HCT116 (cell line): ENCODE data around the gene GHR. TPM values are rescaled to one million over a fixed set of nuclear protein-coding genes. Genes with fewer than 3 reads are reported as not detected.

ENCODE experiments used
- ATAC-seq: fragments of 200-7000 bp; cut with Tn5 transposase; 2 replicates; pipeline ENCODE4 v1.9.1; 2020; ENCODE audit warnings: mild to moderate bottlenecking, moderate library complexity
- BruUV-seq: library from RNA; stranded (reverse); fragments of 400-500 nt; replicated peaks from 2 replicates; lab custom pipeline; 2021; lab: Mats Ljungman, UMichigan
- CTCF ChIA-PET: fragments of 300-600 bp; sonication (Branson Sonifier 250); formaldehyde crosslinking; loops from one replicate; lab custom pipeline; 2021; ENCODE audit warnings: antibody characterized with exemption; lab: Charles Lee
- POLR2A ChIA-PET: fragments of 300-600, 350-600 bp; sonication (Branson Sonifier 250); formaldehyde crosslinking; loops from one replicate; lab custom pipeline; 2021; ENCODE audit warnings: antibody characterized with exemption; lab: Charles Lee
- RAD21 ChIA-PET, 2 experiments: fragments of 300-600 bp; sonication (Branson Sonifier 250); formaldehyde crosslinking; loops; one replicate each; lab custom pipeline; 2023; ENCODE audit warnings: low total read pairs in 2 of 2; ENCODE audit not compliant: uncharacterized antibody in 2 of 2, unreplicated experiment in 2 of 2, low non-redundant PET in 1 of 2; lab: Charles Lee
- DNase-seq: peaks from one replicate; pipeline ENCODE4 v3.0.0-alpha.2; 2010; ENCODE audit warnings: low read depth, low spot score
- H2AFZ ChIP-seq: fragments of 200-600 bp; shearing (Covaris generic), sonication (generic); 2 replicates; pipeline ENCODE4 v1.6.1; 2017; ENCODE audit warnings: low read depth, mixed run types, mixed read lengths, antibody characterized with exemption, low read length; ENCODE audit not compliant: poor library complexity, severe bottlenecking
- H3K27ac ChIP-seq: 2 replicates; pipeline ENCODE4 v1.5.1; 2012; ENCODE audit warnings: low read depth, low read length
- H3K27me3 ChIP-seq: fragments of 200-600 bp; sonication (generic); 2 replicates; pipeline ENCODE4 v1.6.1; 2016; ENCODE audit warnings: mixed run types, low read length, mixed read lengths; ENCODE audit not compliant: insufficient read depth
- H3K36me3 ChIP-seq, 2 experiments: fragments of 200-500 bp in 1 of 2; fragments of 200-600 bp in 1 of 2; sonication (Bioruptor generic) in 1 of 2; sonication (generic) in 1 of 2; 2 replicates each; pipeline versions ENCODE4 v1.5.1 to v1.6.1; 2014 to 2016; ENCODE audit warnings: low read length in 2 of 2, inconsistent platforms in 1 of 2, mixed read lengths in 1 of 2, mixed run types in 1 of 2; ENCODE audit not compliant: insufficient read depth in 2 of 2, control insufficient read depth in 1 of 2
- H3K4me1 ChIP-seq, 2 experiments: fragments of 200-600 bp in 1 of 2; sonication (generic) in 1 of 2; 2 replicates each; pipeline versions ENCODE4 v1.5.1 to v1.6.1; 2012 to 2017; ENCODE audit warnings: low read length in 2 of 2, inconsistent platforms in 1 of 2, mild to moderate bottlenecking in 1 of 2, mixed read lengths in 1 of 2, mixed run types in 1 of 2, moderate library complexity in 1 of 2; ENCODE audit not compliant: insufficient read depth in 2 of 2, control insufficient read depth in 1 of 2
- H3K4me2 ChIP-seq: fragments of 200-600 bp; sonication (generic); 2 replicates; pipeline ENCODE4 v1.6.1; 2017; ENCODE audit warnings: mixed run types, low read length, mixed read lengths
- H3K4me3 ChIP-seq, 2 experiments: fragments of 200-600 bp in 1 of 2; sonication (generic) in 1 of 2; replicated peaks in 1 of 2; 2 replicates each; pipeline ENCODE4 v1.5.1; 2011 to 2016; ENCODE audit warnings: low read length in 2 of 2, control low read depth in 1 of 2, low read depth in 1 of 2, mild to moderate bottlenecking in 1 of 2, mixed read lengths in 1 of 2, mixed run types in 1 of 2
- H3K79me2 ChIP-seq: fragments of 200-600 bp; sonication (generic); 2 replicates; pipeline ENCODE4 v1.6.1; 2017; ENCODE audit warnings: mild to moderate bottlenecking, mixed run types, low read length, moderate library complexity, mixed read lengths; ENCODE audit not compliant: insufficient read depth
- H3K9ac ChIP-seq: fragments of 200-600 bp; sonication (generic); 2 replicates; pipeline ENCODE4 v1.6.1; 2016; ENCODE audit warnings: low read length, mixed read lengths
- H3K9me2 ChIP-seq: fragments of 200-600 bp; sonication (generic), shearing (Covaris generic); 2 replicates; pipeline ENCODE4 v1.6.1; 2017; ENCODE audit warnings: mixed run types, mild to moderate bottlenecking, moderate library complexity; ENCODE audit not compliant: insufficient read depth
- H3K9me3 ChIP-seq, 2 experiments: fragments of 200-500 bp in 1 of 2; fragments of 200-600 bp in 1 of 2; sonication (Bioruptor generic) in 1 of 2; sonication (generic) in 1 of 2; 2 replicates each; pipeline ENCODE4 v1.6.1; 2014 to 2017; ENCODE audit warnings: low read length in 2 of 2, mixed read lengths in 2 of 2, inconsistent platforms in 1 of 2, low read depth in 1 of 2, mild to moderate bottlenecking in 1 of 2, mixed run types in 1 of 2, moderate library complexity in 1 of 2; ENCODE audit not compliant: control insufficient read depth in 1 of 2, insufficient read depth in 1 of 2
- H4K20me1 ChIP-seq: fragments of 200-600 bp; sonication (generic), shearing (Covaris generic); 2 replicates; pipeline ENCODE4 v1.6.1; 2017; ENCODE audit warnings: mixed run types, mild to moderate bottlenecking, moderate library complexity; ENCODE audit not compliant: insufficient read depth
- ATF3 ChIP-seq: IDR thresholded peaks from 2 replicates; pipeline ENCODE4 v1.6.1; 2012
- ELF1 ChIP-seq: IDR thresholded peaks from 2 replicates; pipeline ENCODE4 v1.6.1; 2012; ENCODE audit warnings: low read depth, borderline replicate concordance
- MAX ChIP-seq: IDR thresholded peaks from 2 replicates; pipeline ENCODE4 v1.6.1; 2012
- SRF ChIP-seq: IDR thresholded peaks from 2 replicates; pipeline ENCODE4 v1.6.1; 2012; ENCODE audit warnings: low read depth
- intact Hi-C: fragments of 100-400 bp; cut with micrococcal nuclease; formaldehyde crosslinking; loops from 2 replicates; pipeline ENCODE4 v1.10.0; 2022
- total RNA-seq: library from RNA; stranded (reverse); gene quantifications from one replicate; pipeline ENCODE4 v1.2.1, GENCODE V29; 2021; ENCODE audit not compliant: unreplicated experiment

Gene GHR
- total RNA-seq, 1 experiment from 2014 or later: not detected

DNA sequence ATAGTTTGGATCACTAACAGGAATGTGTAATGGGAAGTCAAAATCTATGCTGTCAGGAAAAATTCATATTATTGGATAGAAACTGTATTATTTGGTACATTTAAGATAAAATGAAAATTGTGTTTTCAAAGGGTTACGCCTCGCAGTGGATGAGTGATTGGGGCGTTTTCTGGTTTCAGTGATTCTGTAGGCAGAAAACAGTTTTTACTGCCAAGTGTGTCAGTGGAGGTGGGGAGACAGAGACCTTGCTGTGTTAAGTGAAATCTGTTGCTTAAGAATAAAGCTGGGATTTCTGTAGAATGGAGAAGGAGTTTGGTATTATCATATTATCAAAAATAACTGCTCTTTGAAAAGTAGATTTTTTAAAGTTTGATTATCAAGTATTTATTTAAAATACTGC, 69.7 kb downstream of the GHR start:
- H3K9me3 ChIP-seq: no peaks in the 10 kb centered on the region
- BruUV-seq: no TSS peak
- no peak for DNase-seq
- H3K9ac ChIP-seq: no peak overlapping the region
- H2AFZ ChIP-seq: no peak overlapping the region
- H3K79me2 ChIP-seq: no peaks in the 10 kb centered on the region
- H3K4me2 ChIP-seq: no peak overlapping the region
- H3K36me3 ChIP-seq: no peaks in the 10 kb centered on the region
- ATAC-seq: no peak
- no peaks in the 10 kb centered on the region for H4K20me1 ChIP-seq
- ChIA-PET RAD21 (no interaction called here), CTCF (no interaction called here), POLR2A (no interaction called here)
- intact Hi-C loops: no loop called here
- no peak overlapping the region for H3K4me3 ChIP-seq
- no peaks in the 10 kb centered on the region for H3K4me1 ChIP-seq
- no peak overlapping the region for H3K27ac ChIP-seq
- TF ChIP-seq ELF1 (no peak), SRF (no peak)
- H3K9me2 ChIP-seq: no peaks in the 10 kb centered on the region
- no peaks in the 10 kb centered on the region for H3K27me3 ChIP-seq

DNA sequence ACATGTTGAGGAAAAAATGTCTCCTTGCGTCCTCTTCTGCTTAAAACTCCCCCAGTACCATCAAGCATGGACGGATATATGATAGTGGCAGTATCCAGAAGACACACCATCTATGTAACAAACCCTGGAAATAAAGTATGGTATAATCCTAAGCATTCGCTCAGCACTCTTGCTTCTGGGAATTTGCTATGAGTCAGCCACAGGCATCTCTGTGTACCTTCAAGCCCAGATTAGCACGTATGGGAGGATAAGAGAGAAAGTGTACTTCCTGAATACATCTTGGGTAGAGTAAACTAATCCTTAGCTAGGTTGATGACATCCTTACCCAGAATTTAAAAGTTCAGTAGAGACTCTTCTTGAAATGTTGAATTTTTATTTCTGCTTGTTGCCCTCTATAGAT, 71.2 kb downstream of the GHR start:
- H3K27ac ChIP-seq: no peak overlapping the region
- intact Hi-C loops: no loop called here
- no TSS peak for BruUV-seq
- H4K20me1 ChIP-seq: no peaks in the 10 kb centered on the region
- no peak overlapping the region for H3K4me3 ChIP-seq
- H3K9me2 ChIP-seq: no peaks in the 10 kb centered on the region
- H3K4me1 ChIP-seq: no peaks in the 10 kb centered on the region
- H3K4me2 ChIP-seq: no peak overlapping the region
- DNase-seq: no peak
- H3K9ac ChIP-seq: no peak overlapping the region
- no peaks in the 10 kb centered on the region for H3K36me3 ChIP-seq
- H3K27me3 ChIP-seq: no peaks in the 10 kb centered on the region
- no peak overlapping the region for H2AFZ ChIP-seq
- ChIA-PET POLR2A (no interaction called here), CTCF (no interaction called here), RAD21 (no interaction called here)
- no peaks in the 10 kb centered on the region for H3K79me2 ChIP-seq
- ATAC-seq: no peak
- TF ChIP-seq MAX (no peak), ATF3 (no peak)
- H3K9me3 ChIP-seq: no peaks in the 10 kb centered on the region
